HL-60 (cell line): Measurements from ENCODE around the gene COX7B2.

Source experiments
- DNase-seq, 2 experiments: peaks; one replicate each; pipeline ENCODE4 v3.0.0-alpha.2; 2010 to 2020; ENCODE audit warnings: low read depth in 1 of 2, low spot score in 1 of 2
- H3K27ac ChIP-seq: fragments of 250-450 bp; sonication (Bioruptor Pico); replicated peaks from 2 replicates; pipeline ENCODE4 v1.5.1; 2020; ENCODE audit warnings: mild to moderate bottlenecking, moderate library complexity
- H3K27me3 ChIP-seq: fragments of 250-450 bp; sonication (Bioruptor Pico); 2 replicates; pipeline ENCODE4 v1.5.1; 2021; ENCODE audit warnings: mild to moderate bottlenecking, moderate library complexity; ENCODE audit not compliant: insufficient read depth, poor library complexity, severe bottlenecking
- H3K4me3 ChIP-seq: replicated peaks from 2 replicates; pipeline ENCODE4 v1.5.1; 2011; ENCODE audit warnings: mild to moderate bottlenecking, control low read depth, low read length; ENCODE audit not compliant: insufficient read depth
- CTCF ChIP-seq: IDR thresholded peaks from one replicate; pipeline ENCODE4 v1.5.1; 2011; ENCODE audit warnings: low read length, control low read depth, inconsistent platforms; ENCODE audit not compliant: insufficient read depth
- GABPA ChIP-seq: IDR thresholded peaks from 2 replicates; pipeline ENCODE4 v1.6.1; 2012; ENCODE audit warnings: low read depth
- POLR2AphosphoS5 ChIP-seq: IDR thresholded peaks from 2 replicates; pipeline ENCODE4 v1.6.1; 2012; ENCODE audit warnings: low read depth
- REST ChIP-seq: IDR thresholded peaks from 2 replicates; pipeline ENCODE4 v1.6.1; 2012; ENCODE audit warnings: low read depth; ENCODE audit not compliant: insufficient replicate concordance
- SPI1 ChIP-seq: IDR thresholded peaks from 2 replicates; pipeline ENCODE4 v1.6.1; 2012; ENCODE audit warnings: low read depth, mild to moderate bottlenecking, borderline replicate concordance

The COX7B2 gene

GRCh38 chr4:46922205-46922604 lies 13.2 kb upstream of the COX7B2 start:
- TF ChIP-seq SPI1 (no peak), POLR2AphosphoS5 (no peak), REST (no peak), CTCF (no peak), GABPA (no peak)
- Histone ChIP-seq H3K4me3 (no peak overlapping the region), H3K27ac (no peak overlapping the region), H3K27me3 (no peaks in the 10 kb centered on the region)
- no peak for DNase-seq

DNA sequence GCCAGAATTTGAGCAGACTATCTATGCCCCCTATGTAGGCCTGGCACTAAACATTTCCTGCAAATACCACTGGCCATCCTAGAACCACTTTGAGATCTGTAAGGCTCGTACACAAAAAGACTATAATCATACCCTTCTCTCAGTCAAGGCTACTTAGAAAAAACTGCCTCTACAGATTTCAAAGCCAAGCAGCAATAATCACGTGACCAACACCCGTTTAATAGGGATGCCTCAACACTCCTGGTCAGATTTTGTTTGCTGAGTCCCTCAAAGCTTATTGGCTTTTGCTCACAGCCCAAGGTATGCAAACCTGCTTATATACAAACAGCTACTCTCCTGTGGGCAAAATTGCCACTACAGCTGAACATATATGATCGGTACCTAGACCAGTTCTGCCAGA lies 897 bp downstream of the COX7B2 start:
- DNase-seq: no peak
- TF ChIP-seq GABPA (no peak), SPI1 (no peak)
- no peaks in the 10 kb centered on the region for H3K27me3 ChIP-seq
- H3K27ac ChIP-seq: no peak overlapping the region
- H3K4me3 ChIP-seq: no peak overlapping the region

- DNase-seq: no peak
- Histone ChIP-seq H3K27ac (no peak overlapping the region), H3K4me3 (no peak overlapping the region), H3K27me3 (no peaks in the 10 kb centered on the region)
- no peak for TF ChIP-seq POLR2AphosphoS5
- TF ChIP-seq CTCF: no peak
- no peak for TF ChIP-seq REST
- TF ChIP-seq GABPA: no peak
- no peak for TF ChIP-seq SPI1
Measured at GRCh38 chr4:46900082-46900481, 9.0 kb downstream of the COX7B2 start.

DNA sequence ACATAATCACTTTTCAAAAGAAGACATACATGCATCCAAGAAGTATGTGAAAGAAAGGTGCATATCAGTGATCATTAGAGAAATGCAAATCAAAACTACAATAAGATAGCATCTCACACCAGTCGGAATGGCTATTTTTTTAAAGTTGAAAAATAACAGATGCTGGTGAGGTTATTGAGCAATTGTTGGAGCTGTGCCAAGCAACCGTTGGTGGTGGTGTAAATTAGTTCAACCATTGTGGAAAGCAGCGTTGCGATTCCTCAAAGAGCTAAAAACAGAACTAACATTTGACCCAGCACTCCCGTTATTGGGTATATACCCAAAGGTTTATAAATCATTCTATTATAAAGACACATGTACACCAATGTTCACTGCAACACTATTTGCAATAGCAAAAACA lies 14.2 kb downstream of the COX7B2 start:
- H3K27me3 ChIP-seq: no peaks in the 10 kb centered on the region
- peak overlapping the region; percentile 54 for H3K27ac ChIP-seq
- no peak overlapping the region for H3K4me3 ChIP-seq
- peak; percentile 67 to 77 for DNase-seq
- peak; percentile 45; the same call in 1 of the 2 replicates for TF ChIP-seq POLR2AphosphoS5
- TF ChIP-seq REST: no peak
